CD4-positive, alpha-beta T cell treated with Interleukin-4 for 1 hour (primary cell): ENCODE measurements around the gene SLC35F1.
"Not testable (repeated sequence)": the region's sequence is repeated elsewhere in the genome, so short reads cannot be mapped to it uniquely, and the experiment has no call there.

Experiments
- DNase-seq, 2 donors: peaks; one replicate each; pipeline ENCODE4 v3.0.0-alpha.2; 2020 to 2022

SLC35F1 gene

DNA sequence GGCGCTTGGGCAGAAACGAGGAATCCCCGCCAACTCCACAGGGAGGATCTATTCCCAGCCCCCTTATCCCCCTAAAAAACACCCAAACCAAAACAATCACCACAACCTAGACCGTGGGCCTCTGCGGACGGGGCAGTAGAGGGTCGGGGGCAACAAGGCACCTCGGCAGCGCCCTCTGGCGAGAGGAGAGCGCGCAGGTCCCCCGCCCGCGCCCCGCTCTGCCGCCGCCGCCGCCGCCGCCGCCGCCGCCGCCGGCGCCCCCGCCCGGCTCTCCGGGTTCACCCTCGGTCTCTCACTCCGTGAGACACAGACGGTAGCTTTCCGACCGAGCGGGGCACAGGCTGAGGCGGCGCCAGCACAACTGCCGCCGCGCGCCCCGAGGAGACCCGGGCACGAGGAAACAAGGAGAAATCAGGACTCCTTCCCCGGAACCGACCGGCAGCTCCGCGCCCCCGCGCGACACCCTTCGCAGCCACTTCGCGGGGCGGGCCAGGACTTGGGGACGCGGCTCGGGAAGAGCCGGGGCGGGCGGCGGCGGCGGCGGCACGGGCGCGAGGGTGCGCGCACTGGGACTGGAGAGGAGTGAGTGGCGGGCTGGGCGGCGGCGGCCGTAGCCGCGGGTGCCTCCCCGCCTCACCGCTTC lies at the start of gene SLC35F1:
Gene SLC35F1, plus strand, starts transcription at position 307 of the 643 bp plus-strand sequence.
- DNase-seq: no peak

DNA sequence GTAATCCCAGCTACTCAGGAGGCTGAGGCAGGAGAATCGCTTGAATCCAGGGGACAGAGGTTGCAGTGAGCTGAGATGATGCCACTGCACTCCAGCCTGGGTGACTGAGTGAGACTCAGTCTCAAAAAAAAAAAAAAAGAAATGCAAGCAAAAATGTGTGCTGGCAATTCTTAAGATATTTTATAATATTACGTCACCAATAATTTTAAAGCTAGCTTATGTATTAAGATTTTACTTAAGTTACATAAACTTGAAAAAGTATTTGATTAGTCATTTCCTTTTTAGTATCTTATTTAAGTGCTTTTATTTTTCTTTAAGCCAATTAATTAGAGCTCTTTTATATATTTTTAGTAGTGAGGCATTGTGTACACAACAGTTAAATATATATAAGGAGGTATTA lies 48.5 kb upstream of the SLC35F1 start:
- not testable (repeated sequence) for DNase-seq

DNA sequence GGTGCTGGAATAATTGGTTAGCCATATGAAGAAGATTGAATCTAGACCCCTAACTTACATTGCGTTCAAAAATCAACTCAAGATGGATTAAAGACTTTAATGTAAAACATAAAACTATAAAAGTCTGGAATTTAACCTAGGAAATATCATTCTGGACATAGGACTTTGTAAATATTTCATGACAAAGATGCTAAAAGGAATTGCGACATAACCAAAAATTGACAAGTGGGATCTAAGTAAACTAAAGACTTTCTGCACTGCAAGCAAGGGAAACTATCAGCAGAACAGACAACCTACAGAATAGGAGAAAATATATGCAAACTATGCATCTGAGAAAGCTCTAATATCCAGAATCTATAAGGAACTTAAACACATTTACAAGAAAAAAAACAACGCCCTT lies 45.5 kb upstream of the SLC35F1 start:
- DNase-seq: no peak

DNA sequence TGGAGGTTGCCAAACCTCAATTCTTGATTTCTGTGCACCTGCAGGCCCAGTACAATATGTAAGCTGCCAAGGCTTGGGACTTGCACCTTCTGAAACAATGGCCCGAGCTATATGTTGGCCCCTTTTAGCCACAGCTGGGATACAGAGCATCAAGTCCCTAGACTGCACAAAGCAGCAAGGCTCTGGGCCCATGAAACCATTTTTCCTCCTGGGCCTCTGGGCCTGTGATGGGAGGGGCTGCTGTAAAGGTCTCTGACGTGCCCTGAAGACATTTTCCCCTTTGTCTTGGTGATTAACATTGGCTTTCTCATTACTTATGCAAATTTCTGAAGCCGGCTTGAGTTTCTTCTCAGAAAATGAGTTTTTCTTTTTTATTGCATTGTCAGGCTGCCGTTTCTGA lies 40.5 kb upstream of the SLC35F1 start:
- DNase-seq: no peak

DNA sequence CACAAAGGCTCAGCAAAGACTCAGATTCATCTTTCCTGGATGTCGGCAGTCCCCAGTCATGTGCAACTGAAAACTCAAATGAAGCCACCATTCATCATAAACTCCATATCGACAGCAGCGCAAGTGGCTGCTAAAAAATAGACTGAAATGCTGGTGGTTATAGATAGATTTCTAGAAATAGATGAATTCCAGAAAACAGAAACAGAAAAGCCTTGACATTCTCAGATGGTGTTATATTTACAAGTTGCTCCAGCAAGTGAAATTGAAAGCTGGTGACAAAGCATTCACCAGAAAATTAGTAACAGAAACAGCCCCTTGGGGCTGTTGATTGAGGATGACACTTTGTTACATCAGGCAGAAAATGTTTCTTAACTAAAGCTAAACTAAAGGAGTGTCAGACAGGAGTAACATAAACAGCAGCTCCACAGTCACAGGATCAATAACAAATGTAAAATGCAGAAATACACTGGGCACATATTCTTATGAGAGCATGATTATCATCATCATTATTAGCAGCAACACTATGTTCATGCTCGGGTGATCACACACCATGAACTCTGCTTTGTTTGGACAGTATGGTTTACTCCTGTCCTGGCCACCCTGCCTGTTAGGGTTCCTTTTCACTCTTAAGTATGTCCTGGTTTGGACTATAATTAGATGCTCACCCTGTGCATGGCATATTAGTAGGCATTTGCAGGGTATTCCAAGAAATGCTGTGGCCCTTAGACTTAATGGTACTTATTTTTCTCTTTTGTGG lies 36.4 kb upstream of the SLC35F1 start:
- DNase-seq: no peak

DNA sequence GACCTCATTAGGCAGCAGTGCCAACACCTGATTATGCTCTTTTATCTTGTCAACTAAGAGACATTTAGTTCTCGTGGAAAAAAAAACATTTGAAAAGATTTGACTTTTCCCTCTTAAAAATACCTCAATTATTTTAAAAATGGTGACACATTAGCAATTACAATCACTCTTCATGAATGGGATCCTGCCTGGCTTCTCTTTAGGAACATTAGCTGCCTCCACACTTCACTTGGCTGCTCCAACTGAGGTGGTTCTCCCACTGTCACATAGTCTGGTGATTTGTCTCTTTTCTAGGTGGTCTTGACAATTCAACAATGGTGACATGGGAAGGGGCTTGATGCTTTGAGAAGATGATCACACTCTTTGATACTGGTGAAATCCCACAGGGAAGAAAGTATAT lies 26.2 kb upstream of the SLC35F1 start:
- DNase-seq: no peak

DNA sequence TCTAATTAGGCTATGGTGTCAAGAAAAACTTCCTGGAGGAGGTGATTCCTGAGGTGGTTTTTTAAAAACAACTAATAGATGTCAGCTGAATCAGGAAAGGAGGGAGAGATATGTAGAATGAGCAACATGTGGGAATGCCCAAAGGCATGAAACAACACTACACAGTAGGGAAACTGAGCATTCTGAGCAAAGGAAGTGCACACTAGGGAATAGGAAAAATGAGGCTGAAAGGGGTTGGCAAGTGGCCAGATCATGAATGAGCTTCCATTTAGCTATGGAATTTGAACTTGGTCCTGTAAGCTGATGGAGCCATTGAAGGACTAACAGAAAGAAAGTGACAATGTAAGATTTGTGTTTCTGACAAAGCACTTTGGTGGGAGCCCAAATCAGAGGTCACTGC lies 16.9 kb upstream of the SLC35F1 start:
- no peak for DNase-seq

DNA sequence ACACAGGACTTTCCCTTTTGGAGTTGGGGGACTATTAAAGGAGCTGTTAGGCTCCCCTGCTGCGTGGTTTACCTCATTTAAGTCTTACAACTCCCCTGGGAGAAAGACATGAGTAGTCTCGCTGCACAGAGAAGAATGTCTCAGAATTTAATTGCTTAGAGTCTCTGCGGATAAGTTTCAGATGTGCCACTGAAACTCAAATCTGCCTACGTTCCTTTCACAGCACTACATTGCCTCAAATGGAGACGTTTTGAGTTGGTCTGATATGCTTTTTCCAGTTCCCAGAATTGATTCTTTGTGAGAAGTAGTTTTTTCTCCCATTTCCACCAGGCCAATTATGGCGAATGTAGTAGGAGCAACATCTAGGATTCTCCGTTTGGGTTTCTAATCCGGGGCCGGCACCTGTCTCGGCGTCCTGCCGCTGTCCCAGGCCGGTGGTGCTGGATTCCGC lies 532 bp upstream of the SLC35F1 start:
- no peak for DNase-seq

DNA sequence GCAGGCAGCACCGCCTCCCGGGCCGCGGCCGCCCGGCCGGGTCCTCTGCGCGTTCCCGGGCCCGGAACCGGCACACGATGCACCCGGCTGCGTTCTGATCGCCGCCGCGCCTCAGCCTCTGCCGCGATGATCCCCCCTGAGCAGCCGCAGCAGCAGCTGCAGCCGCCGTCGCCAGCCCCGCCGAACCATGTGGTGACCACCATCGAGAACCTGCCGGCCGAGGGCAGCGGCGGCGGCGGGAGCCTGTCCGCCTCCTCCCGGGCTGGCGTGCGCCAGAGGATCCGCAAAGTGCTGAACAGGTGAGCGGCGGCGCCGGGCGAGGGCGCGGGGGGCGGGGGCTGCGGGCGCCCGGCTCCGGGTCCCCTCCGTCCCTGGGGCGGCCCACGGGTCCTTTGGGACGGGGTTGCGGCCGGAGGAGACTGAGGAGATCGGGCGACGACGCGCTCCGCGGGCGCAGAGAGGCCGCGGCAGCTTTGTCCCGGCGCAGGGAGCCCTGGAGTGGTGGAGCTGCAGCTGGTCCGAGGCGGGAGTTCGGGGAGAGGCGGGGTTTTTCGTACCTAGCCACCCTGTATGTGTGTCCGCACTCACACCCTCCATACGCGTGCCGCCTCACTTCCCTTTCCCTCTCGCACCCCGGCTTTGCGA lies 659 bp downstream of the SLC35F1 start:
- no peak for DNase-seq

DNA sequence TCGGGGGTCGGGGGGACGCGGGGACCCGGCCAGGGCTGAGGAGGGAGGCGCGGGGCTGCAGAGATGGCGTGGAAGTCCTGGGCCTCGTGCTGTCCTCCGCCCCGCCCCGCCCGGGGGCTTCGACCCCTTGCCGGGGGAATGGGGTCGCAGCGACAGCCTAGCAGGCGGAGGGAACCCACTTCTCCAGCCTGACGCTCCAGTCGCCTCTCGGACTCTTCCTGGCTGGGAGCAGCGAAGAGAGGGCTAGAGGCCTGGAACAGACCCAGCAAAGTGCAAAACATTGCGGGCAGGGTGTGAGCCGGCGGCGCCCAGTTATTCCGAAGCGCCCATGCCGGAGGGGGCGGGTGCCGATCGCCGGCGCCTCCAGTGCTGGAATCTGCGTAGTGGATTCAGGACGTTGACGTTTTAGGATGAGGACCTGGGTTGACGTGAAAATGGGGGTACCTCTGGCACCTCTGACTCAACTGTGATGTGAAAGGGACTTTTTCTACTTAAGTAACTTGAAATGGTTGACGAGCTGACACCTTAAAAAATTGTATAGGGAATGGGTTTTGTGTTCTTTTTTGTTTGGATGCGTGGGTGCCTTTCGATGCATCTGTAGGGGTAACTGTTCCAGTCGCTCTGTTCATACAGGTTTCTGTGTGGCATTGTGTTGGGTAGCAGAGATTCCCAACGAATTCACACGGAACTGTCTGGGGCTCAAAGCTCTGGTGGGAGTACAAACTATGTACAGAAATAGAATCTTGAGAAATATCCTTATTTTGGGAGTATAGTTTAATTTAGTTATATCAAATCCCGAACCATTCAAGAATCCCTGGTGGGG lies 1.4 kb downstream of the SLC35F1 start:
- DNase-seq: no peak

DNA sequence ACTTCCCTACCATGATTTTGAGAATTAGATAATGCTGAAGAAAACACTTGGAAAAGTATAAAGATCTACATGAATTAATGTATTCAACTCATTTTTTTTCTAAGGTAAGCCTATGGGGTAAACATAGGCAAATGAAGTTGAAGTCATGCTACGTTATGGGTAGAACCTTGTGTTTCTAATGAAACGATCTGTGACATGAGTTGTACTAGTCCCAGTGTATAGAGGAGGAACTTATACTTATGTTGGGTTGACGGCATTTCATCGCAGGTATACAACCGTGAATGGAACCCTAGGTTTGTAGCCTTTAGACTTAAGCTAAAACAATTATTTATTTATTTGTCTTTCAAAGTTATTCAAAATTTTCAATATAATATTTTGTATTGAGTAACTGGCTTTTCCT lies 2.6 kb downstream of the SLC35F1 start:
- no peak for DNase-seq

DNA sequence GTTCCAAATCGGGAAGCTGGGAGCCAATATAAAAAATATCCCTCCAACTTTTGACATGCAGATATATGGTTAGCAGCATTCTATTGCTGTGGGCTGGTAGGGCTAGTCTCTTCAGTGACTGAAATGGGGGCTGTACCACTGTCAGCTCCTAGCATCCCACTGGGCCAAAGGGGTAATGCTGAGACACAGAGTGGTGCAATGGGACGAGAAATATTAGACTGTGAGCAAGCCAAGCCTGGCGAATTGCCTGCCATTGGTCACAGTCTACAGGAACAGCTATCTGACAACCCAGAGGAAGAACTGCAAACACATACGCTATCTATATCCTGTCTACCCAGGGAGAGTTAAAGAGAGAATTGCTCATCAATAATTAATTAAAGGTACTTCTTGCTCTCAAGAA lies 3.5 kb downstream of the SLC35F1 start:
- DNase-seq: no peak

DNA sequence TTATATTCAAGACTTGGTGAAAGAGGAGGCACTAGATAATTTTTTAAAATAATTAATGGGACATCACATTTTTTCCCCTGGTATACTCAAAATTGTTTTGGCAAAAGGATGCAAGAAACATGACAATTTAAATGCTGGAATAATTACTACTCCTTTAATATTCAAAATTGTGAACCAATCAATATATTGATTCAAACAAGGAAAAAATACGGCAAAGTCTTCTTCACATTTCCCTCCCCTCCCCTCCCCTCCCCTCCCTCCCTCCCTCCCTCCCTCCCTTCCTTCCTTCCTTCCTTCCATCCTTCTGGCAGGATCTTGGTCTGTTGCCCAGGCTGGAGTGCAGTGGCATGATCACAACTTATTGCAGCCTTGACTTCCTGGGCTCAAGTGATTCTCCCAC lies 4.1 kb downstream of the SLC35F1 start:
- DNase-seq: no peak

DNA sequence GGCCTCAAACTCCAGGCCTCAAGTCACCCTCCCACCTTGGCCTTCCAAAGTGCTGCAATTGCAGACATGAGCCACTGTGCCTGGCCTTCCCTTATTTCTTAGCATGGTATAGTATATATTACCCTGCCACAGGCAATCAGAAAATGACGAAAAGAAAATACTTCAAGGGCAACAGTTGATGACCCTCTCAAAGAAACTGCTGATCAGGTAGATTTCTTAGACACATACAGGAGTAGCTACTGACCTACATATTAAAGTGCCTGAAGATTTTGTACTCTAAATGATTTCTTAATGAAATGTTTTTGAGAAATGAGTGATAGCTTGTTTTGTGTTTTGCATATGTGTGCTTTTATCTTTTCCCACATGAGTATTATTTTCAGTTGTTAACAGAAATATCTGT lies 4.6 kb downstream of the SLC35F1 start:
- DNase-seq: no peak

DNA sequence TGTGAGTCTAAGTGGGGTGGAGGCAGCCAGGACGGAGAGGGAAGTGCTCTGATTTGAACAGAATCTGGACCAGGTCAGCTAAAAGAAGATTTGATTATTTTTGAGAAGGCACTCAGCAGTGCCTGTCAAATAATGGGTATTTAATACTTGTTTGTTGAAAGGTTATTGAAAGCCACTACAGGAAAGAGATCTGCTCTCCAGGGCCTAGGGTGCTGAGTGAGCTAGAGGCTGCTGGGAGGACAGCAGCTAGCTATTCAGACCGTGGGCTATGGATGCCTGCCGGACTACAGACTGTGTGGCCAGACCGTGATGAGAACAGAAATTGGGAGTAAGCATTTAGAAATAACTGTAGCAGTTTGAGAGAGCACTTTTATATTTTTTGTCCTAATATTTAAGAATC lies 8.8 kb downstream of the SLC35F1 start:
- no peak for DNase-seq

DNA sequence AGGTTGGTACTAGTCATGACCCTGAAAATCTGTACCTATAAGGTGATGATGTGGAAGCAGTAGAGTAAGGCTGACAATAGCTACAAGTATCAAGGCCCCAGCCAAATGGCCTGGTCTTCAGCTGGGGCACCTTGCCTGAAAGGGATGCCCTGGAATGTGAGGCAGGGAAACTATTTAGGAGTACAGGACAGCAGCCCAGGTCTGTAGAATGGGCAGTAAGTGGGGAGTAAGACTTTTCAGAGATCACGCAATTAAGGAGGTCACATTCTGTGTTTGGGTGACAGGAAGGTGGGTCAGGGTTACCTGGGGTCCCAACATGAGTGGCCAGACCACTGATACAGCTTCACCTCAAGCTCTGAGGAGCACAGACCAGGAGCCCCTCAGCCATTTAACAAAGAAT lies 9.4 kb downstream of the SLC35F1 start:
- DNase-seq: no peak

DNA sequence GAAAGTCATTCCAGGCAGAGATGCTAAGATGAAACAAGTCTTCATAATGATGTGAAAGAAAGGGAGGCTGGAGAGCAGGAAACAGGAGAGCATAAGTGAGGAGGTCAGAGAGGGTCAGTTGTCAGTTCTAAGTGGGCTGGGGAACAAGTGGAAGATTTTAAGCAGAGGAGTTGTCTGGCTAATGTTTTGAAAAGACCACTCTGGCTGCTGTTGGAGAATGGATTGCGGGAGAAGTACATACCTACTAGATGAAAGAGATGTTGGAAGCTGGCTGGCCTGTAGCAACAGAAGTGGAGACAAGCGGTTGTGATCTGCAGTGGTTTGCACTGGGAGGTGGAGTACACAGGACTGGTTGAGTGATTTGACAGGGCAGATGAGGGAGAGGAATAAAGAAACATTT lies 10.1 kb downstream of the SLC35F1 start:
- no peak for DNase-seq

DNA sequence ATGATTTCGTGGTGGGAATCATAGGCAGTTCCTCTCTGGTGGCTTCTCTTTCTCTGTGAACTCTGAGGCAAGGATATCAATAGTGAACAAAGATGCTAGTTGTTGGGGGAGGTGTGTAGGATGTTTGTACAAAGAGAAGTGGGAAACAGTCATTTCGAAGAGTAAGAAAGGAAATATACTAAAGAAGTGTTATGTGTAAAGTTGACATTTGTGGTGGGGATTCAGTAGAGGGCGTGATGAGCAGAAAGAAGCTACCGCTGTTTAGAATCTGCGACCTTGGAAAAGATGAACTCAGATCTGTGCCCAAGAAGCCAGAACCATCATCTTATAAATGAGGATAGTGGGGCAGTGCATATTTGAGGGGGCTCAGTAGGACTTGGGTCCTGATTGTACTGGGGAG lies 11.4 kb downstream of the SLC35F1 start:
- DNase-seq: no peak

DNA sequence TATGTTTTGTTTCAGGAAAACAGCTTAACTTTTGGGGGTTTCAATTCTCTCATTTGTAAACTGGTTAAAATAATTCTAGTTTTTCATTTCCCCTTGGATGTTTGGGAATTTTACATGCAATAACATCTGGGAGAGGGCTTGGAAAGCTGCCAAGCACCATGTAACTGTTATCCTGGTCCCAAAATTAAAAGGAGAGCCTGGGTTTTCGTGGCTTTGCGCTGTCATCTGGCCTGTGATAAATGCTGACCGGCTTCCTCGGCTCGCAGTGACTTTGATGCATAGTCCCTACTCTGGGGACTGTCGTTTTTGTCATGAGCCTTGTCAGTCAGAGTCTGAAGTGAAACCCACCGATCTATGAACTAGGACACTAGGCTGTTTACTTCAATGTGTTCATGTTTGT lies 12.2 kb downstream of the SLC35F1 start:
- no peak for DNase-seq

DNA sequence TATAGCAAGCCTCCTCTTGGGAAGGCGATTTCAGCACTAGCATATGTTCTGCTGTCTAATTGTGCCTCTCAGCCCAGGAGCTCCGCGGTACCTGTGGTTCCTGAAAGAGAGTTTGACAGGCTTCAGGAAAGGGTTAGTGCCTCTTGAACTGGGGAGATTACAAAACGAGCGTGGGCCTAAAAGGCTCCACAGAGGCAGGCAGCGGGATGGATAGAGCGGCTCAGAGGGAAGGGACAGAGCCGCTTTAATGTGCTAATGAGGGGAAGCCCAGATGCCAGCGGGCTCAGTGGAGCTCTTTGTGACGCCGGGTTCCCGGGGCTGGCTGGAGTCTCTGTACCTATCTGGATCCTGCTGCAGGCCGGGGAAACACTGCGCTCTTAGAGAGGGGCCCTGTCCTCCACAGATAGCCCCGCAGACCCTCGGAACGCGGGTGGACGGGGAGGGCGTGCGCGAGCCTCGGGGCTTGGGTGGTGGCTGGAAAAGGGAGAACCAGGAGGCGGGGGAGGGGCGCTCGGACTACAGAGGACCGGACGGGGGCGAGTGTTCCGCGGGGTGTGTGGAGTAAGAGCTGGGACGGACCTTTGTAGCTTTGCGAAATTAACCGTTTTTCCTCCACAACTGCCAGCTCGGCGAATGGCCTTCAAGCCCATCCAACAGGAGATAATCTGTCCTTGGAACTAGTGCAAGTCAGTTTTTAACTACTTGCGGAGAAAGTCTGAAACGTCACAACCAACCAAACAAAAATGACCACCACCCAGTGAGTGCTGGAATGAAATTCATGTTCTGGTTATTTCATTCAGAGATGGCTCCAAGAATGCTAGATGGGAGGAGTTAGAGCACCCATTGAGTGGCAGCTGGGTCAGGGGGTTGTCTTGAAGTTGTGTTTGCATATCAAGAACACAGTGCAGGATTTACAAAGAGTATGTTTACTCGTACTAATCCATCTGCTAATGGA lies 13.0 kb downstream of the SLC35F1 start:
- no peak for DNase-seq

DNA sequence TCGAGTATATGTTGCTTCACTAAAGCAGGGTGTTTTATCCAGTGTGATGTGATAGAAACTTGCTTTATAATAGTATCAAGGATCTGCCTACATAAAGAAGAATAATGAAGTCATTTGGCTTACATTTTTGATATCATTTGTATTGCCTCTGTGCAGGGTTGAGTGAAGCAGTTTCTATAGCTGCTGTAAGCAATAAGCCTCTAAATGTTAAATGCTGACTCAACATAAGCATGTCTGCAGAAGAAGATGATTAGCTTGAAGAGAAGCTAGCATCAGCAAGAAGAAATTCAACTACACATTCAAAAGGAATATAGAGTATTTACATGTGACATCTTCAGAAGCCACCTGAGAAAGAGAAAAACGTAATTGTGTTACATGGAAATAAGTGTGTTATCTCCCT lies 17.6 kb downstream of the SLC35F1 start:
- DNase-seq: no peak

DNA sequence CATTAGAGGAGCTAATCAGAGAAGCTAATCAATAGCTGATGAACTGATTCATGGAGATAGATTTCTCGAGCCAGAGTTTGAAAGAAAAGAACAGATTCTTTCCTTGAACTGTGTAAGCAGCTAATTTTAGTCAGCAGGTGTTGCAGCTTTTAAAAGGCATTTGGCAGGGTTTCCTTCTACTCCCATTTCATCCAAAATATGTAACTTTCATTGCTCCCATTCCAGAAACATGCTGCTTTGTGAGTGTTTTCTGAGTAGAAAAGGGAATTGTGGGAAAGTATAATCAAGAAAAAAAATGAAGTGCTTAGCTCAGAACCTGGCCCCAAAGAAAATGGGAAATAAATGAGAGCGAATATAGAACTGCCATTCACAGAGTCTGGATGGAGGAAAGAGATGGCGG lies 20.8 kb downstream of the SLC35F1 start:
- DNase-seq: no peak
